ENCODE measurements around the gene ZNF592. TPM values are rescaled to one million over a fixed set of nuclear protein-coding genes. Genes with fewer than 3 reads are reported as not detected.

Gene ZNF592
- total and polyA plus RNA-seq, 2 of the 13 experiments (the other 11 are each of a cell fraction or from before 2014, with no cell fraction given): 8.2 to 9.8 TPM

- TF ChIP-seq, protein P1, sequence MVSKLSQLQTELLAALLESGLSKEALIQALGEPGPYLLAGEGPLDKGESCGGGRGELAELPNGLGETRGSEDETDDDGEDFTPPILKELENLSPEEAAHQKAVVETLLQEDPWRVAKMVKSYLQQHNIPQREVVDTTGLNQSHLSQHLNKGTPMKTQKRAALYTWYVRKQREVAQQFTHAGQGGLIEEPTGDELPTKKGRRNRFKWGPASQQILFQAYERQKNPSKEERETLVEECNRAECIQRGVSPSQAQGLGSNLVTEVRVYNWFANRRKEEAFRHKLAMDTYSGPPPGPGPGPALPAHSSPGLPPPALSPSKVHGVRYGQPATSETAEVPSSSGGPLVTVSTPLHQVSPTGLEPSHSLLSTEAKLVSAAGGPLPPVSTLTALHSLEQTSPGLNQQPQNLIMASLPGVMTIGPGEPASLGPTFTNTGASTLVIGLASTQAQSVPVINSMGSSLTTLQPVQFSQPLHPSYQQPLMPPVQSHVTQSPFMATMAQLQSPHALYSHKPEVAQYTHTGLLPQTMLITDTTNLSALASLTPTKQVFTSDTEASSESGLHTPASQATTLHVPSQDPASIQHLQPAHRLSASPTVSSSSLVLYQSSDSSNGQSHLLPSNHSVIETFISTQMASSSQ (IDR thresholded peaks at IDR 0.05; ENCODE audit: low read depth): peak; percentile 58; the same call in 1 of the 2 replicates
- TF ChIP-seq, protein P1 (CRISPR knock-in tag; IDR thresholded peaks at IDR 0.05; ENCODE audit: borderline replicate concordance): no peak
- TF ChIP-seq, protein P2, sequence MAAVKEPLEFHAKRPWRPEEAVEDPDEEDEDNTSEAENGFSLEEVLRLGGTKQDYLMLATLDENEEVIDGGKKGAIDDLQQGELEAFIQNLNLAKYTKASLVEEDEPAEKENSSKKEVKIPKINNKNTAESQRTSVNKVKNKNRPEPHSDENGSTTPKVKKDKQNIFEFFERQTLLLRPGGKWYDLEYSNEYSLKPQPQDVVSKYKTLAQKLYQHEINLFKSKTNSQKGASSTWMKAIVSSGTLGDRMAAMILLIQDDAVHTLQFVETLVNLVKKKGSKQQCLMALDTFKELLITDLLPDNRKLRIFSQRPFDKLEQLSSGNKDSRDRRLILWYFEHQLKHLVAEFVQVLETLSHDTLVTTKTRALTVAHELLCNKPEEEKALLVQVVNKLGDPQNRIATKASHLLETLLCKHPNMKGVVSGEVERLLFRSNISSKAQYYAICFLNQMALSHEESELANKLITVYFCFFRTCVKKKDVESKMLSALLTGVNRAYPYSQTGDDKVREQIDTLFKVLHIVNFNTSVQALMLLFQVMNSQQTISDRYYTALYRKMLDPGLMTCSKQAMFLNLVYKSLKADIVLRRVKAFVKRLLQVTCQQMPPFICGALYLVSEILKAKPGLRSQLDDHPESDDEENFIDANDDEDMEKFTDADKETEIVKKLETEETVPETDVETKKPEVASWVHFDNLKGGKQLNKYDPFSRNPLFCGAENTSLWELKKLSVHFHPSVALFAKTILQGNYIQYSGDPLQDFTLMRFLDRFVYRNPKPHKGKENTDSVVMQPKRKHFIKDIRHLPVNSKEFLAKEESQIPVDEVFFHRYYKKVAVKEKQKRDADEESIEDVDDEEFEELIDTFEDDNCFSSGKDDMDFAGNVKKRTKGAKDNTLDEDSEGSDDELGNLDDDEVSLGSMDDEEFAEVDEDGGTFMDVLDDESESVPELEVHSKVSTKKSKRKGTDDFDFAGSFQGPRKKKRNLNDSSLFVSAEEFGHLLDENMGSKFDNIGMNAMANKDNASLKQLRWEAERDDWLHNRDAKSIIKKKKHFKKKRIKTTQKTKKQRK (IDR thresholded peaks at IDR 0.05; ENCODE audit: low read length): no peak
- TF ChIP-seq POGZ (CRISPR knock-in tag; IDR thresholded peaks at IDR 0.05) (no peak), SOX5 (CRISPR knock-in tag; IDR thresholded peaks at IDR 0.05; ENCODE audit: borderline replicate concordance) (peak; percentile 36; the same call in 1 of the 2 replicates), ASH2L (IDR thresholded peaks at IDR 0.05; ENCODE audit: insufficient read length, low read depth, low read length) (no peak), MXI1 (IDR thresholded peaks at IDR 0.05; ENCODE audit: borderline replicate concordance, low read depth, low read length) (no peak), ZNF670 (CRISPR knock-in tag; IDR thresholded peaks at IDR 0.05; ENCODE audit: borderline replicate concordance) (no peak), ZGPAT (CRISPR knock-in tag; IDR thresholded peaks at IDR 0.05) (no peak), GABPA (IDR thresholded peaks at IDR 0.05; ENCODE audit: low read depth, low read length) (no peak), GABPA (CRISPR knock-in tag; IDR thresholded peaks at IDR 0.05; ENCODE audit: low read depth) (no peak), THYN1 (CRISPR knock-in tag; IDR thresholded peaks at IDR 0.05; ENCODE audit: borderline replicate concordance, low read depth) (no peak), ZNF704 (CRISPR knock-in tag; IDR thresholded peaks at IDR 0.05; ENCODE audit: borderline replicate concordance) (no peak)
- TF ChIP-seq, protein P3, sequence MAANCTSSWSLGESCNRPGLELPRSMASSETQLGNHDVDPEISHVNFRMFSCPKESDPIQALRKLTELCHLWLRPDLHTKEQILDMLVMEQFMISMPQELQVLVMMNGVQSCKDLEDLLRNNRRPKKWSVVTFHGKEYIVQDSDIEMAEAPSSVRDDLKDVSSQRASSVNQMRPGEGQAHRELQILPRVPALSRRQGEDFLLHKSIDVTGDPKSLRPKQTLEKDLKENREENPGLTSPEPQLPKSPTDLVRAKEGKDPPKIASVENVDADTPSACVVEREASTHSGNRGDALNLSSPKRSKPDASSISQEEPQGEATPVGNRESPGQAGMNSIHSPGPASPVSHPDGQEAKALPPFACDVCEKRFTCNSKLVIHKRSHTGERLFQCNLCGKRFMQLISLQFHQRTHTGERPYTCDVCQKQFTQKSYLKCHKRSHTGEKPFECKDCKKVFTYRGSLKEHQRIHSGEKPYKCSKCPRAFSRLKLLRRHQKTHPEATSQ (CRISPR knock-in tag; IDR thresholded peaks at IDR 0.05; ENCODE audit: borderline replicate concordance): no peak
These were observed 96.6 kb downstream of the ZNF592 start (continued) for GRCh38 chr15:84844964-84845363.
